ENCODE measurements around the gene CA11. TPM values are rescaled to one million over a fixed set of nuclear protein-coding genes. Genes with fewer than 3 reads are reported as not detected.

CA11 gene
- total and polyA plus RNA-seq, 9 of the 15 experiments (the other 6 are each of a cell fraction or from before 2014, with no cell fraction given): 2.9 to 19.9 (median 8.3) TPM

- no peak overlapping the region for H3K4me2 ChIP-seq (ENCODE audit: insufficient read depth, low read length)
- no peak for DNase-seq (ENCODE audit: extremely low read depth in 1 of 4, low spot score in 3 of 4)
- 0 out of 4 replicates have a peak overlapping the region, but pooled peaks of 1 of the 2 experiments have one; percentile 35 for H3K9ac ChIP-seq (ENCODE audit: insufficient read depth in 1 of 2, low read depth in 2 of 2, low read length in 2 of 2)
- WGBS (ENCODE audit: insufficient coverage, low coverage, missing lambda C conversion rate): 56% methylated on average over 37 of the region's 39 CpGs
- CTCF ChIA-PET (ENCODE audit: low intra/inter-chr PET ratio): interaction anchor here (0.7 kb wide), 1 partner anchor 92 kb away, joined by 3 read pairs; no protein-coding TSS in a partner anchor
- no peaks in the 10 kb centered on the region for H3K79me2 ChIP-seq (ENCODE audit: control insufficient read depth, insufficient read depth, low read length)
- in situ Hi-C loops (cut with MboI): loop anchor here (25.0 kb wide), 1 partner anchor 1515 kb away; no protein-coding TSS in a partner anchor
- no peaks in the 10 kb centered on the region for H3K36me3 ChIP-seq (ENCODE audit: control insufficient read depth, insufficient read depth, low read length)
- H2AFZ ChIP-seq (ENCODE audit: low read depth, low read length): 0 out of 2 replicates have a peak overlapping the region, but pooled peaks have one; percentile 40
- H4K20me1 ChIP-seq (replicated peaks; ENCODE audit: control insufficient read depth, insufficient read depth, low read length): 0 out of 2 replicates have a peak, but pooled peaks cover 2% of the 10 kb centered on the region
- peaks cover 0 to 7% of the 10 kb centered on the region in 2 experiments; a peak in 2 of 5 replicates for H3K27me3 ChIP-seq (ENCODE audit: control insufficient read depth in 2 of 2, insufficient read depth in 2 of 2, low read length in 2 of 2)
- no peak overlapping the region for H3K4me3 ChIP-seq
- intact Hi-C loops (cut with micrococcal nuclease): no loop called here
- H3K9me3 ChIP-seq (replicated peaks; ENCODE audit: control insufficient read depth, insufficient read depth, low read depth, low read length): no peaks in the 10 kb centered on the region
- H3K9me1 ChIP-seq (ENCODE audit: control insufficient read depth, insufficient read depth, low read length): peaks cover 2% of the 10 kb centered on the region
- ATAC-seq: no peak
- peaks cover 0 to 29% of the 10 kb centered on the region in 2 experiments; a peak in 2 of 5 replicates for H3K4me1 ChIP-seq (replicated peaks in 1 of 2; ENCODE audit: control insufficient read depth in 2 of 2, insufficient read depth in 2 of 2, low read length in 2 of 2)
- FAIRE-seq: no peak
- POLR2A ChIA-PET: no interaction called here
- H3K27ac ChIP-seq (ENCODE audit: extremely low read depth, low read depth, low read length): no peak overlapping the region
- no TSS peak for BruUV-seq (replicated peaks)
- TF ChIP-seq TFAP4 (CRISPR knock-in tag; IDR thresholded peaks at IDR 0.05; ENCODE audit: borderline replicate concordance) (peak; percentile 9; the same call in 1 of the 2 replicates), HNRNPL (IDR thresholded peaks at IDR 0.05; ENCODE audit: low read depth, low read length) (no peak), MCM5 (IDR thresholded peaks at IDR 0.05; ENCODE audit: low read depth) (no peak), ZNF184 (CRISPR knock-in tag; IDR thresholded peaks at IDR 0.05) (no peak), KDM1A (IDR thresholded peaks at IDR 0.05) (0 out of 4 replicates have a peak, but pooled peaks of 1 of the 2 experiments have one; percentile 10), ZBTB26 (CRISPR knock-in tag; IDR thresholded peaks at IDR 0.05) (no peak), CC2D1A (IDR thresholded peaks at IDR 0.05) (no peak), BCOR (IDR thresholded peaks at IDR 0.05) (peak; percentile 26; the same call in 1 of the 2 replicates), KLF13 (tag; IDR thresholded peaks at IDR 0.05; ENCODE audit: borderline replicate concordance, low read depth) (no peak), GTF2E2 (tag; IDR thresholded peaks at IDR 0.05) (no peak), ZFP36 (IDR thresholded peaks at IDR 0.05; ENCODE audit: low read depth, low read length, partially characterized antibody) (peak; percentile 63), RBM25 (IDR thresholded peaks at IDR 0.05; ENCODE audit: low read depth, low read length, severe bottlenecking) (peak; percentile 45), TAF9B (IDR thresholded peaks at IDR 0.05; ENCODE audit: partially characterized antibody) (no peak), ZNF384 (IDR thresholded peaks at IDR 0.05; ENCODE audit: low read depth, low read length) (peak; percentile 38; the same call in 1 of the 2 replicates), ZBTB33 (CRISPR knock-in tag; IDR thresholded peaks at IDR 0.05) (peak; percentile 60; the same call in 1 of the 2 replicates)
- TF ChIP-seq, protein P1, sequence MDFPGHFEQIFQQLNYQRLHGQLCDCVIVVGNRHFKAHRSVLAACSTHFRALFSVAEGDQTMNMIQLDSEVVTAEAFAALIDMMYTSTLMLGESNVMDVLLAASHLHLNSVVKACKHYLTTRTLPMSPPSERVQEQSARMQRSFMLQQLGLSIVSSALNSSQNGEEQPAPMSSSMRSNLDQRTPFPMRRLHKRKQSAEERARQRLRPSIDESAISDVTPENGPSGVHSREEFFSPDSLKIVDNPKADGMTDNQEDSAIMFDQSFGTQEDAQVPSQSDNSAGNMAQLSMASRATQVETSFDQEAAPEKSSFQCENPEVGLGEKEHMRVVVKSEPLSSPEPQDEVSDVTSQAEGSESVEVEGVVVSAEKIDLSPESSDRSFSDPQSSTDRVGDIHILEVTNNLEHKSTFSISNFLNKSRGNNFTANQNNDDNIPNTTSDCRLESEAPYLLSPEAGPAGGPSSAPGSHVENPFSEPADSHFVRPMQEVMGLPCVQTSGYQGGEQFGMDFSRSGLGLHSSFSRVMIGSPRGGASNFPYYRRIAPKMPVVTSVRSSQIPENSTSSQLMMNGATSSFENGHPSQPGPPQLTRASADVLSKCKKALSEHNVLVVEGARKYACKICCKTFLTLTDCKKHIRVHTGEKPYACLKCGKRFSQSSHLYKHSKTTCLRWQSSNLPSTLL (IDR thresholded peaks at IDR 0.05): no peak
Observed at GRCh38 chr19:48596679-48597465, 49.1 kb downstream of the CA11 start.

Measured in K562 (cell line).